Neural cell (in vitro differentiated cells): ENCODE results near the gene MBNL2. TPM values are rescaled to one million over a fixed set of nuclear protein-coding genes. Genes with fewer than 3 reads are reported as not detected.

Experiments
- H2AFZ ChIP-seq: fragments of 200-600, 300-800 bp; sonication (generic), shearing (Covaris generic); 2 replicates; pipeline ENCODE4 v1.6.0; 2014; ENCODE audit warnings: low read depth, mild to moderate bottlenecking, antibody characterized with exemption, low read length, moderate library complexity
- H3F3A ChIP-seq: fragments of 200-600 bp; shearing (Covaris generic); 2 replicates; pipeline ENCODE4 v1.6.1; 2016; ENCODE audit warnings: mild to moderate bottlenecking, moderate library complexity, mixed read lengths, antibody characterized with exemption, low read length; ENCODE audit not compliant: insufficient read depth, poor library complexity, severe bottlenecking
- H3K27ac ChIP-seq: fragments of 200-600, 300-800 bp; sonication (generic), shearing (Covaris generic); 2 replicates; pipeline ENCODE4 v1.5.1; 2014; ENCODE audit warnings: mild to moderate bottlenecking, low read length, moderate library complexity
- H3K27me3 ChIP-seq: fragments of 300-800, 200-600 bp; sonication (generic), shearing (Covaris generic); 2 replicates; pipeline ENCODE4 v1.6.0; 2014; ENCODE audit warnings: mild to moderate bottlenecking, low read depth, low read length, moderate library complexity; ENCODE audit not compliant: insufficient read depth
- H3K36me3 ChIP-seq: fragments of 300-800, 200-600 bp; sonication (generic), shearing (Covaris generic); 2 replicates; pipeline ENCODE4 v1.5.1; 2014; ENCODE audit warnings: mild to moderate bottlenecking, antibody characterized with exemption, low read length, moderate library complexity; ENCODE audit not compliant: insufficient read depth
- H3K4me2 ChIP-seq: fragments of 300-800, 200-600 bp; sonication (generic), shearing (Covaris generic); 2 replicates; pipeline ENCODE4 v1.6.0; 2014; ENCODE audit warnings: mild to moderate bottlenecking, low read length
- H3K4me3 ChIP-seq: fragments of 300-800, 200-600 bp; sonication (generic), shearing (Covaris generic); 2 replicates; pipeline ENCODE4 v1.5.1; 2014; ENCODE audit warnings: mild to moderate bottlenecking, low read length, moderate library complexity
- H3K79me2 ChIP-seq: fragments of 200-600 bp; shearing (Covaris generic); replicated peaks from 2 replicates; pipeline ENCODE4 v1.6.0; 2014; ENCODE audit warnings: mild to moderate bottlenecking, low read length, moderate library complexity; ENCODE audit not compliant: insufficient read depth
- H3K9ac ChIP-seq: fragments of 300-800, 200-600 bp; sonication (generic), shearing (Covaris generic); 2 replicates; pipeline ENCODE4 v1.6.1; 2016; ENCODE audit warnings: mild to moderate bottlenecking, low read length, mixed read lengths
- H3K9me2 ChIP-seq: fragments of 200-600 bp; shearing (Covaris generic); 2 replicates; pipeline ENCODE4 v1.6.1; 2016; ENCODE audit warnings: mild to moderate bottlenecking, low read length, mixed read lengths; ENCODE audit not compliant: insufficient read depth
- H3K9me3 ChIP-seq: fragments of 200-600, 300-800 bp; sonication (generic), shearing (Covaris generic); 2 replicates; pipeline ENCODE4 v1.6.1; 2016; ENCODE audit warnings: mild to moderate bottlenecking, mixed run types, low read length, moderate library complexity, mixed read lengths
- H4K20me1 ChIP-seq: fragments of 200-600 bp; shearing (Covaris generic); 2 replicates; pipeline ENCODE4 v1.6.1; 2016; ENCODE audit warnings: mild to moderate bottlenecking, mixed run types; ENCODE audit not compliant: insufficient read depth
- CTCF ChIP-seq: fragments of 450-650 bp; IDR thresholded peaks from 2 replicates; pipeline ENCODE4 v1.5.1; 2014; ENCODE audit warnings: antibody characterized with exemption, mild to moderate bottlenecking, moderate library complexity; ENCODE audit not compliant: poor library complexity, severe bottlenecking
- EP300 ChIP-seq: fragments of 450-650 bp; conservative IDR thresholded peaks from 2 replicates; pipeline ENCODE4 v1.6.1; 2014; ENCODE audit warnings: antibody characterized with exemption, mild to moderate bottlenecking, moderate library complexity; ENCODE audit not compliant: poor library complexity, severe bottlenecking
- EZH2 ChIP-seq: fragments of 200-600, 300-800 bp; shearing (Covaris generic), sonication (generic); IDR thresholded peaks from 2 replicates; pipeline ENCODE4 v1.6.1; 2014; ENCODE audit warnings: antibody characterized with exemption, low read length, borderline replicate concordance, mild to moderate bottlenecking; ENCODE audit not compliant: insufficient read depth, poor library complexity, severe bottlenecking
- MXI1 ChIP-seq: fragments of 450-650 bp; conservative IDR thresholded peaks from 2 replicates; pipeline ENCODE4 v1.6.1; 2014; ENCODE audit warnings: antibody characterized with exemption, mild to moderate bottlenecking; ENCODE audit not compliant: poor library complexity, severe bottlenecking
- POLR2AphosphoS5 ChIP-seq: IDR thresholded peaks from 2 replicates; pipeline ENCODE4 v1.6.1; 2012
- RAD21 ChIP-seq: fragments of 450-650 bp; conservative IDR thresholded peaks from 2 replicates; pipeline ENCODE4 v1.6.1; 2014; ENCODE audit warnings: antibody characterized with exemption, mild to moderate bottlenecking, moderate library complexity
- REST ChIP-seq: IDR thresholded peaks from 2 replicates; pipeline ENCODE4 v1.6.1; 2012; ENCODE audit warnings: borderline replicate concordance
- SMC3 ChIP-seq: fragments of 450-650 bp; conservative IDR thresholded peaks from 2 replicates; pipeline ENCODE4 v1.6.1; 2014; ENCODE audit warnings: antibody characterized with exemption, mild to moderate bottlenecking, moderate library complexity; ENCODE audit not compliant: poor library complexity
- TAF1 ChIP-seq: IDR thresholded peaks from 2 replicates; pipeline ENCODE4 v1.6.1; 2012; ENCODE audit warnings: low read depth
- polyA plus RNA-seq: library from polyadenylated mRNA; depleted of rRNA; stranded (reverse); fragments of >200 nt; gene quantifications from 2 replicates; pipeline ENCODE4 v1.2.3, GENCODE V29; 2014

The MBNL2 gene
- polyA plus RNA-seq, 1 donor from 2014 or later = 4.3 TPM

GRCh38 chr13:97388373-97388772 is 166.2 kb downstream of the MBNL2 start:
- no peaks in the 10 kb centered on the region for H3K9me3 ChIP-seq
- no peaks in the 10 kb centered on the region for H3K9me2 ChIP-seq
- no peaks in the 10 kb centered on the region for H3K36me3 ChIP-seq
- no peaks in the 10 kb centered on the region for H3K27me3 ChIP-seq
- H3K79me2 ChIP-seq = no peaks in the 10 kb centered on the region
- no peak overlapping the region for H3K9ac ChIP-seq
- no peak overlapping the region for H3K4me2 ChIP-seq
- no peak overlapping the region for H3K4me3 ChIP-seq
- no peak overlapping the region for H2AFZ ChIP-seq
- H4K20me1 ChIP-seq = no peaks in the 10 kb centered on the region
- TF ChIP-seq EZH2 (no peak), SMC3 (no peak), POLR2AphosphoS5 (no peak), EP300 (no peak), MXI1 (no peak), REST (no peak), CTCF (no peak), RAD21 (no peak), TAF1 (no peak)
- no peaks in the 10 kb centered on the region for H3F3A ChIP-seq
- H3K27ac ChIP-seq = no peak overlapping the region

- H3K79me2 ChIP-seq = no peaks in the 10 kb centered on the region
- TF ChIP-seq SMC3 = no peak
- no peak for TF ChIP-seq EP300
- TF ChIP-seq REST = no peak
- TF ChIP-seq TAF1 = no peak
- TF ChIP-seq EZH2 = no peak
- TF ChIP-seq POLR2AphosphoS5 = no peak
- TF ChIP-seq MXI1 = no peak
- no peak for TF ChIP-seq CTCF
- TF ChIP-seq RAD21 = no peak
- H4K20me1 ChIP-seq = no peaks in the 10 kb centered on the region
- no peak overlapping the region for H2AFZ ChIP-seq
- no peak overlapping the region for H3K4me2 ChIP-seq
- H3K9me2 ChIP-seq = no peaks in the 10 kb centered on the region
- H3K4me3 ChIP-seq = no peak overlapping the region
- no peak overlapping the region for H3K9ac ChIP-seq
- no peaks in the 10 kb centered on the region for H3K9me3 ChIP-seq
- H3K27me3 ChIP-seq = no peaks in the 10 kb centered on the region
- H3K36me3 ChIP-seq = no peaks in the 10 kb centered on the region
- no peaks in the 10 kb centered on the region for H3F3A ChIP-seq
- no peak overlapping the region for H3K27ac ChIP-seq
These were observed 168.9 kb downstream of the MBNL2 start for GRCh38 chr13:97390941-97391600.
